Endothelial cell of umbilical vein (primary cell): ENCODE results near the gene TUBD1.

Experiments used
- CTCF ChIP-seq, 2 donors: IDR thresholded peaks; 1 replicate in 1 of 2; 2 replicates in 1 of 2; pipeline ENCODE4 v1.5.1; 2011; ENCODE audit warnings: low read length in 2 of 2, mild to moderate bottlenecking in 2 of 2, moderate library complexity in 2 of 2, control low read depth in 1 of 2, inconsistent platforms in 1 of 2, low read depth in 1 of 2; ENCODE audit not compliant: insufficient read depth in 1 of 2; ENCODE audit errors: extremely low read depth in 1 of 2
- EZH2 ChIP-seq: IDR thresholded peaks from 2 replicates; pipeline ENCODE4 v1.6.1; 2012; ENCODE audit warnings: borderline replicate concordance, low read depth, mild to moderate bottlenecking, moderate library complexity, low read length, inconsistent platforms; ENCODE audit not compliant: severe bottlenecking
- FOS ChIP-seq: IDR thresholded peaks from 2 replicates; pipeline ENCODE4 v1.6.1; 2011; ENCODE audit warnings: mild to moderate bottlenecking, low read length, moderate library complexity, borderline replicate concordance; ENCODE audit not compliant: insufficient read depth
- MAX ChIP-seq: IDR thresholded peaks from 2 replicates; pipeline ENCODE4 v1.6.1; 2011; ENCODE audit not compliant: insufficient read depth, insufficient read length
- MYC ChIP-seq: IDR thresholded peaks from one replicate; pipeline ENCODE4 v1.6.1; 2011; ENCODE audit warnings: mild to moderate bottlenecking, low read depth, low read length
- POLR2A ChIP-seq: IDR thresholded peaks from 2 replicates; pipeline ENCODE4 v1.6.1; 2012; ENCODE audit warnings: low read depth, mild to moderate bottlenecking, control low read depth, low read length
- POLR2AphosphoS5 ChIP-seq: IDR thresholded peaks from 2 replicates; pipeline ENCODE4 v1.6.1; 2012; ENCODE audit warnings: low read depth, mild to moderate bottlenecking, control low read depth, low read length, moderate library complexity; ENCODE audit not compliant: insufficient read depth

DNA sequence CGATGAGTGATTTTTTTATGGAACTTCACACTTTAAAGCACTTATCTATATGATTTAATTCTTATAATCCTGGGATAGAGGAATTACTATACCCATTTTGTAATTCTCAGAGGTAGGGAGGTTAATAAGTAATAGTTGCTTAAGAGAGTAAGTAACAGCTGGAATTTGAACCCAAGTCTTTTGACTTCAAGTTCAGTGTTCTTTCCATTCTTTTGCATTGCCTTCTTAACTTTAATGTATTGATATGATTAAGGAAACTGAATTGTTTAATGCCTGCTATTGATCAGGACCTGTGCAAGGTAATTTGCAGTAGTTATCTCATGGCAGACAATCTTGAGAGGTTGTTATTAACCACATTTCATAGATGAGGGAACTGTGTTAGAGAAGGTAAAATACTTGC lies 78.5 kb downstream of the TUBD1 start:
- TF ChIP-seq CTCF (IDR thresholded peaks at IDR 0.05; ENCODE audit: extremely low read depth in 1 of 2, insufficient read depth in 1 of 2, low read depth in 1 of 2, low read length in 2 of 2) (no peak), POLR2A (no peak), FOS (no peak), MYC (no peak), POLR2AphosphoS5 (no peak), MAX (no peak), EZH2 (no peak)
